ENCODE measurements around the gene IQSEC1. TPM values are rescaled to one million over a fixed set of nuclear protein-coding genes. Genes with fewer than 3 reads are reported as not detected.

Gene IQSEC1
- total and polyA plus RNA-seq, 9 of the 15 experiments (the other 6 are each of a cell fraction or from before 2014, with no cell fraction given): 0.56 to 39.0 (median 6.8) TPM

GRCh38 chr3:13066834-13067233 is 6.4 kb downstream of the IQSEC1 start:
- Histone ChIP-seq H3K4me3 (no peak overlapping the region), H3K27ac (ENCODE audit: extremely low read depth, low read depth, low read length) (no peak overlapping the region), H3K9me3 (replicated peaks; ENCODE audit: control insufficient read depth, insufficient read depth, low read depth, low read length) (no peaks in the 10 kb centered on the region), H3K4me2 (ENCODE audit: insufficient read depth, low read length) (no peak overlapping the region), H3K36me3 (ENCODE audit: control insufficient read depth, insufficient read depth, low read length) (no peaks in the 10 kb centered on the region), H3K9ac (ENCODE audit: insufficient read depth in 1 of 2, low read depth in 2 of 2, low read length in 2 of 2) (peak overlapping the region in 1 of 2 experiments; percentile 15; a peak in 1 of 4 replicates), H3K9me1 (ENCODE audit: control insufficient read depth, insufficient read depth, low read length) (no peaks in the 10 kb centered on the region), H3K27me3 (ENCODE audit: control insufficient read depth in 2 of 2, insufficient read depth in 2 of 2, low read length in 2 of 2) (peaks cover 20 to 55% of the 10 kb centered on the region in 2 experiments; a peak in 4 of 5 replicates), H4K20me1 (replicated peaks; ENCODE audit: control insufficient read depth, insufficient read depth, low read length) (peaks cover 7% of the 10 kb centered on the region; the same call in 1 of the 2 replicates), H3K79me2 (ENCODE audit: control insufficient read depth, insufficient read depth, low read length) (no peaks in the 10 kb centered on the region), H3K4me1 (replicated peaks in 1 of 2; ENCODE audit: control insufficient read depth in 2 of 2, insufficient read depth in 2 of 2, low read length in 2 of 2) (peaks cover 0 to 16% of the 10 kb centered on the region in 2 experiments; a peak in 3 of 5 replicates), H2AFZ (ENCODE audit: low read depth, low read length) (no peak overlapping the region)
- DNase-seq (ENCODE audit: extremely low read depth in 1 of 4, low spot score in 3 of 4) (no peak), FAIRE-seq (no peak), ATAC-seq (no peak; the same call in 2 of the 3 replicates)
- POLR2A ChIA-PET: interaction anchor here (1.1 kb wide), 1 partner anchor 10 kb away, joined by 4 read pairs; no protein-coding TSS in a partner anchor
- no TSS peak for BruUV-seq (replicated peaks)
- WGBS (ENCODE audit: insufficient coverage, low coverage, missing lambda C conversion rate): 25% methylated on average over 4 of the region's 4 CpGs
- intact Hi-C loops (cut with micrococcal nuclease): no loop called here
- CTCF ChIA-PET (ENCODE audit: low intra/inter-chr PET ratio): no interaction called here
- no peak for TF ChIP-seq SUPT5H (IDR thresholded peaks at IDR 0.05)
- TF ChIP-seq, protein P1, sequence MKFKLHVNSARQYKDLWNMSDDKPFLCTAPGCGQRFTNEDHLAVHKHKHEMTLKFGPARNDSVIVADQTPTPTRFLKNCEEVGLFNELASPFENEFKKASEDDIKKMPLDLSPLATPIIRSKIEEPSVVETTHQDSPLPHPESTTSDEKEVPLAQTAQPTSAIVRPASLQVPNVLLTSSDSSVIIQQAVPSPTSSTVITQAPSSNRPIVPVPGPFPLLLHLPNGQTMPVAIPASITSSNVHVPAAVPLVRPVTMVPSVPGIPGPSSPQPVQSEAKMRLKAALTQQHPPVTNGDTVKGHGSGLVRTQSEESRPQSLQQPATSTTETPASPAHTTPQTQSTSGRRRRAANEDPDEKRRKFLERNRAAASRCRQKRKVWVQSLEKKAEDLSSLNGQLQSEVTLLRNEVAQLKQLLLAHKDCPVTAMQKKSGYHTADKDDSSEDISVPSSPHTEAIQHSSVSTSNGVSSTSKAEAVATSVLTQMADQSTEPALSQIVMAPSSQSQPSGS (CRISPR knock-in tag; IDR thresholded peaks at IDR 0.05): peak; percentile 15; the same call in 1 of the 2 replicates
- TF ChIP-seq, protein P2, sequence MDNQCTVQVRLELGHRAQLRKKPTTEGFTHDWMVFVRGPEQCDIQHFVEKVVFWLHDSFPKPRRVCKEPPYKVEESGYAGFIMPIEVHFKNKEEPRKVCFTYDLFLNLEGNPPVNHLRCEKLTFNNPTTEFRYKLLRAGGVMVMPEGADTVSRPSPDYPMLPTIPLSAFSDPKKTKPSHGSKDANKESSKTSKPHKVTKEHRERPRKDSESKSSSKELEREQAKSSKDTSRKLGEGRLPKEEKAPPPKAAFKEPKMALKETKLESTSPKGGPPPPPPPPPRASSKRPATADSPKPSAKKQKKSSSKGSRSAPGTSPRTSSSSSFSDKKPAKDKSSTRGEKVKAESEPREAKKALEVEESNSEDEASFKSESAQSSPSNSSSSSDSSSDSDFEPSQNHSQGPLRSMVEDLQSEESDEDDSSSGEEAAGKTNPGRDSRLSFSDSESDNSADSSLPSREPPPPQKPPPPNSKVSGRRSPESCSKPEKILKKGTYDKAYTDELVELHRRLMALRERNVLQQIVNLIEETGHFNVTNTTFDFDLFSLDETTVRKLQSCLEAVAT (IDR thresholded peaks at IDR 0.05): no peak
- TF ChIP-seq NR3C1 (CRISPR knock-in tag; IDR thresholded peaks at IDR 0.05): no peak
- in situ Hi-C loops (cut with MboI): no loop called here
